GM19099 (cell line): ENCODE measurements around the gene DACH1.

Experiments used
- POLR2A ChIP-seq: IDR thresholded peaks from 3 replicates; pipeline ENCODE4 v1.6.1; 2011; ENCODE audit warnings: low read depth; ENCODE audit not compliant: insufficient read length; ENCODE audit errors: extremely low read depth

Gene DACH1

GRCh38 chr13:71456136-71456535, 410.9 kb downstream of the DACH1 start:
- no peak for TF ChIP-seq POLR2A

GRCh38 chr13:71454509-71454908, 412.5 kb downstream of the DACH1 start:
- TF ChIP-seq POLR2A = no peak

GRCh38 chr13:71448080-71448630, 418.8 kb downstream of the DACH1 start:
- no peak for TF ChIP-seq POLR2A

- TF ChIP-seq POLR2A = no peak
Measured at GRCh38 chr13:71437704-71438103, 429.3 kb downstream of the DACH1 start.

- TF ChIP-seq POLR2A = no peak
Measured at GRCh38 chr13:71430681-71431080, 436.3 kb downstream of the DACH1 start.

GRCh38 chr13:71417205-71417604, 449.8 kb downstream of the DACH1 start:
- no peak for TF ChIP-seq POLR2A

- no peak for TF ChIP-seq POLR2A
Measured at GRCh38 chr13:71412231-71412630, 454.8 kb downstream of the DACH1 start.

- TF ChIP-seq POLR2A = no peak
Measured at GRCh38 chr13:71408416-71408815, 458.6 kb downstream of the DACH1 start.

- TF ChIP-seq POLR2A = no peak
Measured at GRCh38 chr13:71399631-71400215, 467.3 kb downstream of the DACH1 start.

- no peak for TF ChIP-seq POLR2A
Measured at GRCh38 chr13:71396149-71396548, 470.9 kb downstream of the DACH1 start.

- no peak for TF ChIP-seq POLR2A
Measured at GRCh38 chr13:71395053-71395452, 472.0 kb downstream of the DACH1 start.

GRCh38 chr13:71394176-71394575, 472.8 kb downstream of the DACH1 start:
- TF ChIP-seq POLR2A = no peak
